Measurements from ENCODE around the gene GOSR2. TPM values are rescaled to one million over a fixed set of nuclear protein-coding genes. Genes with fewer than 3 reads are reported as not detected.

The GOSR2 gene
- polyA plus RNA-seq, 1 donor (not counting 4 experiments of a cell fraction or from before 2014, with no cell fraction given), result 48.6 TPM

DNA sequence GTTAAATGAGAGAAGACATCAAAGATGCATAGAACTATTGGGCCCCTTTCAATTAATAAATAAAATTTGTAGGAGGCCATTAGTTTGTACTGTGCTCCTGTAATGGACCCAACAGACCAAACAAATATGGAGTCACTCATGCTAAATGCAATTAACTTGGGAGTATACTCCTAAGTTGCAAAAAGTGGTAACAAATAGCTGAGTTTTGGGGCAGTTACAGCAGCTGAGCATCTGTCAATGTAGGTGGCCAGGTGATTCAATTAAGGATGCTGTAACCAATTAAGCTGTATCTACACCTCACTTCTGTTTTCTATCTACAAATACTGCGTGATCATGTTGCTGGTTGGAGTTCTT is 36.7 kb upstream of the GOSR2 start:
- Histone ChIP-seq H3K4me2 (ENCODE audit: control insufficient read depth, extremely low read depth, insufficient read depth, low read depth, low read length) (no peak overlapping the region), H3K9ac (ENCODE audit: control insufficient read depth, extremely low read depth, insufficient read depth, low read length) (no peak overlapping the region), H3K9me1 (ENCODE audit: control insufficient read depth, extremely low read depth, insufficient read depth, low read length) (no peaks in the 10 kb centered on the region), H2AFZ (ENCODE audit: control insufficient read depth, low read length) (no peak overlapping the region), H3K79me2 (ENCODE audit: control insufficient read depth, insufficient read depth, low read length) (no peaks in the 10 kb centered on the region), H3K9me3 (ENCODE audit: control insufficient read depth, low read depth, low read length) (no peaks in the 10 kb centered on the region), H3K27me3 (ENCODE audit: control insufficient read depth, extremely low read depth, insufficient read depth, low read length) (peaks cover 24% of the 10 kb centered on the region), H4K20me1 (ENCODE audit: control insufficient read depth, extremely low read depth, insufficient read depth, low read length) (no peaks in the 10 kb centered on the region), H3K4me1 (ENCODE audit: control insufficient read depth, extremely low read depth, insufficient read depth, low read length) (no peaks in the 10 kb centered on the region), H3K4me3 (ENCODE audit: control insufficient read depth in 2 of 3, extremely low read depth in 1 of 3, insufficient read depth in 2 of 3, low read depth in 1 of 3, low read length in 3 of 3) (no peak overlapping the region), H3K27ac (ENCODE audit: control insufficient read depth, insufficient read depth, low read length) (no peak overlapping the region), H3K36me3 (ENCODE audit: control insufficient read depth in 2 of 2, extremely low read depth in 1 of 2, insufficient read depth in 2 of 2, low read length in 2 of 2) (no peaks in the 10 kb centered on the region)
- DNase-seq (ENCODE audit: low read depth, low spot score) (no peak), FAIRE-seq (no peak)
- TF ChIP-seq EZH2 (IDR thresholded peaks at IDR 0.05; ENCODE audit: low read length), result no peak
- TF ChIP-seq, protein P1, sequence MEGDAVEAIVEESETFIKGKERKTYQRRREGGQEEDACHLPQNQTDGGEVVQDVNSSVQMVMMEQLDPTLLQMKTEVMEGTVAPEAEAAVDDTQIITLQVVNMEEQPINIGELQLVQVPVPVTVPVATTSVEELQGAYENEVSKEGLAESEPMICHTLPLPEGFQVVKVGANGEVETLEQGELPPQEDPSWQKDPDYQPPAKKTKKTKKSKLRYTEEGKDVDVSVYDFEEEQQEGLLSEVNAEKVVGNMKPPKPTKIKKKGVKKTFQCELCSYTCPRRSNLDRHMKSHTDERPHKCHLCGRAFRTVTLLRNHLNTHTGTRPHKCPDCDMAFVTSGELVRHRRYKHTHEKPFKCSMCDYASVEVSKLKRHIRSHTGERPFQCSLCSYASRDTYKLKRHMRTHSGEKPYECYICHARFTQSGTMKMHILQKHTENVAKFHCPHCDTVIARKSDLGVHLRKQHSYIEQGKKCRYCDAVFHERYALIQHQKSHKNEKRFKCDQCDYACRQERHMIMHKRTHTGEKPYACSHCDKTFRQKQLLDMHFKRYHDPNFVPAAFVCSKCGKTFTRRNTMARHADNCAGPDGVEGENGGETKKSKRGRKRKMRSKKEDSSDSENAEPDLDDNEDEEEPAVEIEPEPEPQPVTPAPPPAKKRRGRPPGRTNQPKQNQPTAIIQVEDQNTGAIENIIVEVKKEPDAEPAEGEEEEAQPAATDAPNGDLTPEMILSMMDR (optimal IDR thresholded peaks at IDR 0.05 in 1 of 3, IDR thresholded peaks at IDR 0.05 in 1 of 3, conservative IDR thresholded peaks at IDR 0.05 in 1 of 3; ENCODE audit: extremely low read depth in 1 of 3, insufficient read depth in 2 of 3, low read length in 3 of 3), result no peak
- dilution Hi-C loops (cut with MboI; ENCODE audit: extremely low pct_ligation_motif_present, low sequenced_read_pairs), result no loop called here

DNA sequence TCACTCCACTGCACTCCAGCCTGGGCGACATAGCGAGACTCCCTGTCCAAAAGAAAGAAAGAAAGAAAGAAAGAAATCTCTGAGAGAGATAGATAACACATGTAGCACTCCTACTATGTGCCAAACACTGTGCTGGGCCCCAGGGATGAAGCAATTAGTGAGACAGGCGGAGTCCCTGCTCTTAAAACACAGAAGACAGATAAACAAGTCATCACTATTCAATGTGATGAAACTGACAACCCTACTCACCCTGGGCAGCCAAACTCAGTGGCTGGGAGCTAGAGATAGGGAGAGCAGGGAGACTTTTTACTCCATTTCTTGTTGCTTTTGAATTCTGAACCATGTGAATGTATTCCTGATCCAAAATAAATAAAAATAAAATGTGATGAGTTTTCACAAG is 35.2 kb upstream of the GOSR2 start:
- no peaks in the 10 kb centered on the region for H3K36me3 ChIP-seq (ENCODE audit: control insufficient read depth in 2 of 2, extremely low read depth in 1 of 2, insufficient read depth in 2 of 2, low read length in 2 of 2)
- peaks cover 24% of the 10 kb centered on the region for H3K27me3 ChIP-seq (ENCODE audit: control insufficient read depth, extremely low read depth, insufficient read depth, low read length)
- no peak overlapping the region for H3K9ac ChIP-seq (ENCODE audit: control insufficient read depth, extremely low read depth, insufficient read depth, low read length)
- H3K4me1 ChIP-seq (ENCODE audit: control insufficient read depth, extremely low read depth, insufficient read depth, low read length), result no peaks in the 10 kb centered on the region
- DNase-seq (ENCODE audit: low read depth, low spot score) (no peak), FAIRE-seq (no peak)
- no peak overlapping the region for H3K4me2 ChIP-seq (ENCODE audit: control insufficient read depth, extremely low read depth, insufficient read depth, low read depth, low read length)
- TF ChIP-seq EZH2 (IDR thresholded peaks at IDR 0.05; ENCODE audit: low read length), result no peak
- TF ChIP-seq, protein P1 (optimal IDR thresholded peaks at IDR 0.05 in 1 of 3, IDR thresholded peaks at IDR 0.05 in 1 of 3, conservative IDR thresholded peaks at IDR 0.05 in 1 of 3; ENCODE audit: extremely low read depth in 1 of 3, insufficient read depth in 2 of 3, low read length in 3 of 3), result no peak
- H3K27ac ChIP-seq (ENCODE audit: control insufficient read depth, insufficient read depth, low read length), result no peak overlapping the region
- no peaks in the 10 kb centered on the region for H3K79me2 ChIP-seq (ENCODE audit: control insufficient read depth, insufficient read depth, low read length)
- no peak overlapping the region for H3K4me3 ChIP-seq (ENCODE audit: control insufficient read depth in 2 of 3, extremely low read depth in 1 of 3, insufficient read depth in 2 of 3, low read depth in 1 of 3, low read length in 3 of 3)
- H3K9me3 ChIP-seq (ENCODE audit: control insufficient read depth, low read depth, low read length), result no peaks in the 10 kb centered on the region
- H4K20me1 ChIP-seq (ENCODE audit: control insufficient read depth, extremely low read depth, insufficient read depth, low read length), result no peaks in the 10 kb centered on the region
- dilution Hi-C loops (cut with MboI; ENCODE audit: extremely low pct_ligation_motif_present, low sequenced_read_pairs), result no loop called here
- no peak overlapping the region for H2AFZ ChIP-seq (ENCODE audit: control insufficient read depth, low read length)
- no peaks in the 10 kb centered on the region for H3K9me1 ChIP-seq (ENCODE audit: control insufficient read depth, extremely low read depth, insufficient read depth, low read length)

Measured in keratinocyte (primary cell).